SH-SY5Y (cell line): ENCODE measurements around the gene MARS1.

ENCODE experiments used
- GATA2 ChIP-seq: IDR thresholded peaks from 2 replicates; pipeline ENCODE4 v1.6.1; 2011; ENCODE audit warnings: mild to moderate bottlenecking, low read depth, low read length
- GATA3 ChIP-seq: IDR thresholded peaks from 2 replicates; pipeline ENCODE4 v1.6.1; 2011; ENCODE audit warnings: low read depth, mild to moderate bottlenecking, low read length, moderate library complexity

DNA sequence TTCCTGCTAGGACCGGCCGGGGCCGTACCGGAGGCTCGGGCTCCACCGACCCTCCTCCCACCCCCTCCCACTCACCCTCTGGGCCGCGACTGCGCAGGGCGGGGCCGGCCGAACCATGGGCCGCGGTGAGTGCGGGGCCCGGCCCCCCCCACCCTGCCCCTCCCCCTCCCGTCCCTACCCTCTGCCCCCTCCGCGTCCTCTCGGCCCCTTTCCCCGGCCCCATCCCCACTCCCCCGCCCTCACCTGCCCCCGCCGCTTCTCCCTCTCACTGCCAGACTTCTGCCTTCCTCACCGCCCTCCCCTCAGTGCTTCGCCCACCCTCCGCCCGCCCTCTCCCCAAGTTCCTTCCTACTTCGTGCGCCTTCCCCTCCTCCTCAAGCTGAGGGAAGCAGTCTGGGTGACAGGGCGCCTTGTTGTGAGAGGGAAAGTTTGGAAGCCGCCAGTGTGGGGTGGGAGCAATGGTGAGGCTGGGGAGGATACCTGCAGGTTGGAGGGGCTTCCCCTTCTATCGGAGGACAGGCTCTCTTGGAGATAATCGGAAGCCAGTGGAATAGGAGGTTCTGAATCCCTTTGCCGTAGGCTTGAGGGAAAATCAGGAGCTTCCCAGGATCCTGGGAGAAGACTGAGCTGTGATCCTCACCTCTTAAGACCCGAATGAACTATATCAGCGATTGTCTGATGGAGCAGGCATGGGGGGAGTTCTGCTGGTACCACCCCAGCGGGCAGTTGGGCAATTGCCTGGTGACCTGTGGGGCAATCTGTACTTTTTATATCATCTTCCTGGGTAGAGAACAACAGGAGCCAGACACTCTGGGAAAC lies 35.2 kb downstream of the MARS1 start:
- TF ChIP-seq GATA2: no peak
- no peak for TF ChIP-seq GATA3
